NOMO-1 treated with dmso at 0.1 percent for 144 hours (cell line): Measurements from ENCODE around the gene UHMK1.
"Not testable (repeated sequence)": the region's sequence is repeated elsewhere in the genome, so short reads cannot be mapped to it uniquely, and the experiment has no call there.

Experiments used
- DNase-seq: peaks from one replicate; lab custom pipeline; 2025; ENCODE audit not compliant: unreplicated experiment; lab: John Stamatoyannopoulos, UW

The UHMK1 gene, protein sequence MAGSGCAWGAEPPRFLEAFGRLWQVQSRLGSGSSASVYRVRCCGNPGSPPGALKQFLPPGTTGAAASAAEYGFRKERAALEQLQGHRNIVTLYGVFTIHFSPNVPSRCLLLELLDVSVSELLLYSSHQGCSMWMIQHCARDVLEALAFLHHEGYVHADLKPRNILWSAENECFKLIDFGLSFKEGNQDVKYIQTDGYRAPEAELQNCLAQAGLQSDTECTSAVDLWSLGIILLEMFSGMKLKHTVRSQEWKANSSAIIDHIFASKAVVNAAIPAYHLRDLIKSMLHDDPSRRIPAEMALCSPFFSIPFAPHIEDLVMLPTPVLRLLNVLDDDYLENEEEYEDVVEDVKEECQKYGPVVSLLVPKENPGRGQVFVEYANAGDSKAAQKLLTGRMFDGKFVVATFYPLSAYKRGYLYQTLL

DNA sequence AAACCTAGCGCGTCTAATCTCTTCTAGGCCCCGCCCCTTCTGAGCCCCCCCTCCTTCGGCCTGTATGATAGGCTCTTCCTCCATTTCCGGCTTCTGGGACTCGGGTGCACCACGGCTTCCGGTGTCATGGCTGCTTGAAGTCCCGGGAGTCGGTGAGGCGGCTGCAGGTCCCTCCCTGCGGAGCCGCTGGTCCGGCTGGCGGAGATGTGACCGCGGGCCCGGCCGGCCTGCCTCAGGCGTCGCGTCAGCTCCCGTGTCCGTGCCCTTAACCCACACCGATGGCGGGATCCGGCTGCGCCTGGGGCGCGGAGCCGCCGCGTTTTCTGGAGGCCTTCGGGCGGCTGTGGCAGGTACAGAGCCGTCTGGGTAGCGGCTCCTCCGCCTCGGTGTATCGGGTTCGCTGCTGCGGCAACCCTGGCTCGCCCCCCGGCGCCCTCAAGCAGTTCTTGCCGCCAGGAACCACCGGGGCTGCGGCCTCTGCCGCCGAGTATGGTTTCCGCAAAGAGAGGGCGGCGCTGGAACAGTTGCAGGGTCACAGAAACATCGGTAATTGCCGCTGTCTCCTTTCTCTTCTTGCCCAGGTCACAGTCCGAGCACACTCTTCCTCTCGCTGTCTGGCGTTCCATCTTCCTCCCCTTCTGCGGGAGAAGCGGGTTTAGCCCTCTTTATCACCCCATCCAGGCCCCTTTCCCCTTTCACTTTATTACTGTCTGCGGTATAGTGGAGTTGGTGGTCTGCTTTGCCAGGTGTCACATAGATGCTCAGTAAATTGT is at the start of gene UHMK1:
Gene UHMK1 (plus strand): TSS at position 96 of the 773 bp plus-strand sequence. CDS start 183 bp downstream, at position 279.
- peak; percentile 83 for DNase-seq

DNA sequence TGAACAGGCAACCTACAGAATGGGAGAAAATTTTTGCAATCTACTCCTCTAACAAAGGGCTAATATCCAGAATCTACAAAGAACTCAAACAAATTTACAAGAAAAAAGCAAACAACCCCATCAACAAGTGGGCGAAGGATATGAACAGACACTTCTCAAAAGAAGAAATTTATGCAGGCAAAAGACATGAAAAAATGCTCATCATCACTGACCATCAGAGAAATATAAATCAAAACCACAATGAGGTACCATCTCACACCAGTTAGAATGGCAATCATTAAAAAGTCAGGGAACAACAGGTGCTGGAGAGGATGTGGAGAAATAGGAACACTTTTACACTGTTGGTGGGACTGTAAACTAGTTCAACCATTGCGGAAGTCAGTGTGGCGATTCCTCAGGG is 43.3 kb upstream of the UHMK1 start:
- not testable (repeated sequence) for DNase-seq

DNA sequence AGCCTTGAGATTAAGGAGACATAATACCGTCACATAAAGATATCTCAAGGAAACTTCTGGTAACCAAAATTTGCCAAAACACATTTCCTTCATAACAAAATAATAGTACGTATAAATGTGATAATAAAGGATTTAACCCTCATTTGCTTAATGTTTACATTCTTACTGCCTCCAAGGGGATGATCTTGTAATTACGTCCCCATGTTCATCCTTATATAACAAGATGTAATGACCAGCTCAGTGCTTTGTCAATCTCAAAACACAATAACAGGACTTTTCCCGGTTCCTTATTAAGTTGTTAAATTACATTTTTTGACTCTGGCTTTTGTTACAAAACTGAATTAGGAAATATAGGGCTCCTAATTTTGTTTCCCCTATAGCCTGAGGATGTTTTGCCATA is 41.3 kb upstream of the UHMK1 start:
- DNase-seq = no peak

DNA sequence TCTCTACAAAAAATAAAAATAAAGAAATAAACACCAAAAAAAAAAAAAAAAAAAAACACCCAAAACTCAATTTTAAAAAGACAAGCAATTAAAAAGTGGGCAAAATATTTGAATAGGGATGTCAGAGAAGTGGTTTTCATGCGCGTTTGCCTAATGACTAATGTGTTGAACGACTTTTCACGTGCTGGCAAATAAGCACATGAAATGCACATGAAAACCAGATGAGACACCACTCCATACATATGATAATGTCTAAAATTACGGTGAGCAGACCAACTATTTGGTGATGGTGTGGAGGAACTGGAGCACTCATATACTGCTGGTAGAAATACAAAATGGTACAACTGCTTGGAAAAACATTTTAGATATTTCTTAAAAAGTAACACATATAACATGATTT is 39.4 kb upstream of the UHMK1 start:
- DNase-seq = no peak

DNA sequence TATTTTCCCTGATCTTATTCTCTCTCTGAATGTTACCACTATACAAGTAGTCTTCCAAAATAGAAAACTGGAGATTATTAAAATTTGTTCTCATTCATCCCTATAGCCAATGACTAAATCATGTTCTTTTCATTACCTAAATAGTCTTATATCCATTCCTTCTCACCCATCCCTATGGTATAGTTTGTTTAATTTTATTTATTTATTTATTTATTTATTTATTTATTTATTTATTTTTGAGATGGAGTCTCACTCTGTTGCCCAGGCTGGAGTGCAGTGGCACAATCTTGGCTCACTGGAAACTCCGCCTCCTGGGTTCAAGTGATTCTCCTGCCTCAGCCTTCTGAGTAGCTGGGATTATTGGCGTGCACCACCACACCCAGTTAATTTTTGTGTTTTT is 35.2 kb upstream of the UHMK1 start:
- not testable (repeated sequence) for DNase-seq

DNA sequence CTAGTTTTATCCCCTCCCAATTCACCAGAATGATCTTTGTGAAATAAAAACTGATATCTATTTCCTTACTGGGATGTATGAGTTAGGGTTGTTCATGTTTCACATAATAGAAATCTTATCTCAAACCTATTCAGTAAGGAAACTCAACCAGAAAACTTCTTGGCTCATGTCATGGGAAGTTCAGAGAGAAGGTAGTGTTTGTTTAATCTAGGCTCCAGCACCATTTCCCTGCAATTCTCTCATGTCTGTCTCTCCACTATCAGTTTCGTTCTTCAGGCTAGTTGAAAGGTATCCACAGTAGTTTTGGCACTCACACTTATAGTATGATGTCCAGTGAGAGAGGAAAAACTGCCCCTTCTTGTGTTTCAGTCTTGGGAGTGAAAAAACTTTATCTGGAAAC is 34.6 kb upstream of the UHMK1 start:
- no peak for DNase-seq

DNA sequence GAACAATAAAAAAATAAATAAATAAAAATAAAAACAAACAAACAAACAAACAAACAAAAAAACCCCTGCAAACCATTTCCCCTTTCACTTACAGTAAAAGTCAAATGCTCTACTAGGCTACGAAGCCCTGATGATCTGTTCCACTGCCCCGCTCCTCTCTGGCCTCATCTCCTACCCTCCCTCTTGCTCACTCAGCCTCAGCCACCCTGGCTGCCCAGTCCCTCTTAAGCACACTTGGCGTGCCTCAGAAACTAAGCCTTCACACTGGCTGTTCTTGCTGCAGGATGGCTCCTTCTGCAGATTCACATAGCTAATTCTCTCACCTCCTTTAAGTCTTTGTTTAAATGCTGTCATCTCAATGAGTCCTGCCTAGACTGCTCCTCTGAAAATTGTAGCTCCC is 30.8 kb upstream of the UHMK1 start:
- no peak for DNase-seq

DNA sequence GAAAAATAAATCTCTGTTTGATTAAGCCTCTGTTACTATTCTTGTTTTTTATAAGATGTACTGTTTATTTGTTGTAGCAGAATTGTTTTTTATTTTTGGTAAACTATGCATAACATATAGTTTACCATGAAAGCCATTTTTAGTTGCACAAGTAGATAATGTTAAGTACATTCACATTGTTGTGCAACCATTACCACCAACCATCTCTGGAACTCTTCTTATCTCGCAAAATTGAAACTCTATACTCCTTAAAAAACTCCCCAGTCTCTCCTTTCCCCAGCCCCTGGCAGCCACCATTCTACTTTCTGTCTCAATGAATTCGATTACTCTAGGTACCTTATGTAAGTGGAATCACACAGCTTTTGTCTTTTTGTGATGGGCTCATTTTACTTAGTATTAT is 27.4 kb upstream of the UHMK1 start:
- DNase-seq = no peak

DNA sequence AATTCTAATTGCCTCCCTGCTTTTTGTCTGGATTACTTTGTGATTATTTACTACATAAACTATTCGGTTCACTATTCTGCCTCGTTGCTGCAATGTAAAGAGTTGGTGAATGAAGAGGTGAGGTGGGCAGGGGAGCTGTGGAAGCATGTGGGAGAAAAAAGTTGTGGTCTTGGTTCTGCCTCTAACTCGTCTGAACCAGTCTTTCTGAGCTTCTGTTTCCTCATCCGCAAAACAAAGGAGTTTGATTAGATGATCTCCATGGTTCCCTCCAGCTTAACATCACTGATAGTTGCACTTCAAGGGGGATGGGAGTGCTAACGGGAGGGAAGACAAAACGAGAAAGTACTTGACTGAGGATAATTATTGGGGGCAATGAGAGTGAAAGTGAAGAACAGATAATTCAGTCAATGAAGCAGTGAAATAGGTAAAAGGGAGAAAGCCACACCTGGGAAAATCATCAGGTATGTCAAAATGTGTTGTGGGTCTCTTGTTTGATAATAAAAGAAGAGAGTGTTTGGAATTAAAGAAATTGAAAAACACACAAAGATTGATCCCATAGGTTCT is 26.2 kb upstream of the UHMK1 start:
- DNase-seq = no peak

DNA sequence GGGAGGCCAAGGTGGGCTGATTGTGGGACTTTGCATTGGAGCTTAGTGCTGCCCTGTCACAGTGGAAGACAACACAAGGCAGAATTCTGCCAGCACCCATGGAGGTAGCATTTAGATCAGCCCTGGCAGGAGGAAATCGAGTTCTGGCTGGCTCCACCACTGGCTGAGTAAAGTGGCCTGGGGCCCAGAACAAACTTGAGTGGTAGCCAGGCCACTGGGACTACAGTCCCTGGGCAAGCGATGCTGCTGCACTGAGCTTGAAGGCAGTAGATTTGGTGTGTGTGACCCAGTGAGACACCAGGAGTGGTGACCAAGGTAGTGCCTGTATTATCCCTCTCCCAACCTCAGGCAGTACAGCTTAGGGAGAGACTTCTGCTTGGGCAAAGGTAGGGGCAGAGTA is 22.5 kb upstream of the UHMK1 start:
- no peak for DNase-seq

DNA sequence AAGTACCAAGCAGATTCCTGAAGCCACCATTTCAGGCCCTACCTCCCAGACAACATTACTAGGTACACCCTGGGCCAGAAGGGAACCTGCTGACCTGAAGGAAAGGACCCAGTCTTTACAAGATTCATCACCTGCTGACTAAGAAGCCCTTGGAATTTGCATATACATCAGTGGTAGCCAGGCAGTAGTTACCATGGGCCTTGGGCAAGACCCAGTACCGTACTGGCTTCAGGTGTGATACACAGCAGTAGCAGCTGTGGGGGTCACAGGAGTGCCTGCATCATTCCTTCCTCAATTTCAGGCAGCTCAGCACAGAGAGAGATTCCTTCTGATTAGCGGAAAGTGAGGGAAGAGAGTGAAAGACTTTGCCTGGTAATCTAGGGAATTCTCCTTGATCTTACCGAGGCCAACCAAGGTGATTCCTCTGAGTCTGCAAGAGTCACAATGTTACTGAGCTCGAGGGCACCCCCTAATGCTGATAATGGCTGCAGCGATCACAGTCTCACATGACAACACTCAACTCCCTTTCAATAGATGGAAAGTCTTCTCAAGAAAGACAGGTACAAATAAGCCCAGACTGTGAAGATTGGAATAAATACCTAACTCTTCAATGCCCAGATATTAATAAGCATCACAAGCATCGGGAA is 22.0 kb upstream of the UHMK1 start:
- no peak for DNase-seq

DNA sequence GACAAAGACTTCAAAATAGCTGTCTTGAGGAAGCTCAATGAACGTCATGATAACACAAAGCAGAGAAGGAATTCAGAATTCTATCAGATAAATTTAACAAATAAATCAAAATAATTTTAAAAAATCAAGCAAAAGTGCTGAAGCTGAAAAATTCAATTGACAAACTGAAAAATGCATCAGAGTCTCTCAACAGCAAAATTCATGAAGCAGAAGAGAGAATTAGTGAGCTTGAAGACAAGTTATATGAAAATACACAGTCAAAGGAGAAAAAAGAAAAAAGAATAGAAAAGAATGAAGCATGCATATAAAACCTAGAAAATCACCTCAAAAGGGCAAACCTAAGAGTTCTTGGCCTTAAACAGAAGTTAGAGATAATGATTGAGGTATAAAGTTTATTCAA is 21.0 kb upstream of the UHMK1 start:
- DNase-seq = no peak

DNA sequence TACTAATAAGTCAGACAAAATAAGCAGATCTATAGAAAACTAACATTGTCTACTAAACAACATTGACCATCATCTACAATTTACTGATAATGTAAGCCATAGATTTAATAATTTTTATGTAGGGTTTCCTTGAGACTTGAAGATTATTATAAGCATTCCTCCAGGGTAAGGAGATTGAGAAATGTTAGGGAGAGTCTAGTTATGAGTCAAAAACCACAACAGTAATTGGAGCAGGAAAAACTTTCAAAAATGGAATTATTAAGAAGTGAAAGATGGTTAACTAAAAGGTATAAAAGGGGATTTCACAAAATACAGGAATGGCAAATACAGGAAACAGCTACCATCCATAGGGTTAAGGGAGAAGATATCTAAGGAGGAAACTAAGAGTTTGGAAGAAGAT is 12.4 kb upstream of the UHMK1 start:
- DNase-seq = no peak

DNA sequence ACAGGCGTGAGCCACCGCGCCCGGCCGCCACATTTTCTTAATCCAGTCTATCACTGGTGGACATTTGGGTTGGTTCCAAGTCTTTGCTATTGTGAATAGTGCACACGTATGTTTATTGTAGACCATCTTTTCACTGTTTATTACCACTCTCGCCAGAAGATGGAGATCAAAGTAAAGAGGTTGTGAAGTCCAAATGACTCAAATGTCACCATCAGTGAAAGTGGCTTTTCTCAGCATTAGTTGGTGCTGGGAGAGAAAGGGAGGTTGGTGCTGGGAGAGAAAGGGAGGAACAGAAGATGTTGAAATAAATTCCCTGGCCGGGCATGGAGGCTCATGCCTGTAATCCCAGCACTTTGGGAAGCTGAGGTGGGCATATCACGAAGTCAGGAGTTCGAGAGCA is 10.4 kb upstream of the UHMK1 start:
- DNase-seq = no peak

DNA sequence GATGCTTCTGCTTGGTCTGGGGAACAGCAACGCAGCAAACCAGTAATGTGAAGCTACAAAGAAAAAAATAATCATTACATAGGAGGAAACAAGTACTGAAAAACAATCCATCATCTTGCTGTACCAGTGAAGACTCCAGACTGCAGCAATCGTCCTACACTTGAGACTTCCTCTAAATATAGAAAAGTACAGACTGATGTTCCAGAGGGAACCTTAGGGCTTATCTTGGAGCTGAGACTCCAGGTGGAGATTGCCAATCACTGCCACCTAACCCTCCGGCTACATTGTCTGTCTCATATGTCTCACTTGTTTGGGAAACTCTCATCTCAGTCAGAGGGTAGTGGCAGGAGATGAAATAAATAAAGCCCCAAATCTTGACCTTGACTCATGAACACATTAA is 9.4 kb upstream of the UHMK1 start:
- DNase-seq = no peak

DNA sequence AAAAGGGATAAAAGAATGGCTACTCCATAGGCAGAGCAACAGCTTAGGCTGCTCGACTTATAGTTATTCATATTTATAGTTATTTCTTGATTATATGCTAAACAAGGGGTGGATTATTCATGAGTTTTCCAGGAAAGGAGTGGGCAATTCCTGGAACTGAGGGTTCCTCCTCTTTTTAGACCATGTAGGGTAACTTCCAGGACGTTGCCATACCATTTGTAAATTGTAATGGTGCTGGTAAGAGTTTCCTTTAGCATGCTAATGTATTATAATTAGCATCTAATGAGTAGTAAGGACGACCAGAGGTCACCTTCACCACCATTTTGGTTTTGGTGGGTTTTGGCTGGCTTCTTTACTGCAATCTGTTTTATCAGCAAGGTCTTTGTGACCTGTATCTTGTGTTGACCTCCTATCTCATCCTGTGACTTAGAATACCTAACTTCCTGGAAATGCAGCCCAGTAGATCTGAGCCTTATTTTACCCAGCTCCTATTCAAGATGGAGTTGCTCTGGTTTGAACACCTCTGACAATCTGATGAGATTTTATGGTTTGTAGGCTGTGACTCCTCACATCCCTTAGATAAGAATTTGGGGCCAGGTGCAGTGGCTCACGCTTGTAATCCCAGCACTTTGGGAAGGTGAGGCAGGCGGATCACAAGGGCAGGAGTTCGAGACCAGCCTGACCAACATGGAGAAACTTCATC is 1.9 kb upstream of the UHMK1 start:
- DNase-seq = not testable (repeated sequence)

DNA sequence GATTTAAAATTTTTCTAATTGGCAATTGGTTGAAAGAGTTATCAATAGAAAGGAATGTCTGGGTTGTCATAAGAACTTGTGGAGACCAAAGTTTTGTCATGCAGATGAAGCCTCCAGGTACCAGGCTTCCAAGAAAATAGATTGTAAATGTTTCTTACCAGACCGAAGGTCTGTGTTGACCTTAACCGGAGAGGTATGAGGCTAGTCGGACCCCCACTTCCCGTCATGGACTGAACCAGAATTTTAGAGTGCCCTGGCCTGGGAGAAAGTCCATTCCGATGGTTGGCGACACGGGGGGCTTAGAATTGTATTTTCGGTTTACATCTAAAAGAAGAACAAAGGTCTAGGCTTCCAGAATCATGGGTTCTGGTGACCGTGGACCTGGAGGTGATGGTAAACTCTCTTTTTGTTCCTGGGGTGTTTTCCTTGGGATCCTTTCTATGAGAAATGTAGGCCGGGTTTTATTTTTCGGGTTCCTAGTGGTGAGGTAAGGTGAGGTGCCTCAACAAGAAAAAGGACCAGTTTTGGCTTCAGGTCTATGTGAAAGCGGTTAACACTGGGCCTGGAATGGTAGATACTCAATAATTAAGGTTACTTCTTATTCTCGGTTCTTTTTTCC is 405 bp upstream of the UHMK1 start:
- DNase-seq = no peak

DNA sequence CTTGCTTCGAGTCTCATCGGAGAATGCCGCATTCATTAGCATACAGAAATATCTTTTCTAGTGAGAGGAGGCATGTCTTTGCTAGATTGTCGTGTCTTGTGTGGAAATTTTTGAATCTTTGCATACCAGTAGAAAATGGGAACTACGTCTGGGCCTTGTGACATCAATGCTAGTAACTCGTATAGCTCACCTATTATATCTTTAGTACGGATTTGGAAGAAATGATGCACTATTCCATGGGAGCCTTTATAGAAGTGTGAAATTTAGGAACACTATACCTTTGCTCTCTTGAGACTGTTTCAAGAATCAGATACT is 835 bp downstream of the UHMK1 start:
- peak; percentile 16 for DNase-seq

DNA sequence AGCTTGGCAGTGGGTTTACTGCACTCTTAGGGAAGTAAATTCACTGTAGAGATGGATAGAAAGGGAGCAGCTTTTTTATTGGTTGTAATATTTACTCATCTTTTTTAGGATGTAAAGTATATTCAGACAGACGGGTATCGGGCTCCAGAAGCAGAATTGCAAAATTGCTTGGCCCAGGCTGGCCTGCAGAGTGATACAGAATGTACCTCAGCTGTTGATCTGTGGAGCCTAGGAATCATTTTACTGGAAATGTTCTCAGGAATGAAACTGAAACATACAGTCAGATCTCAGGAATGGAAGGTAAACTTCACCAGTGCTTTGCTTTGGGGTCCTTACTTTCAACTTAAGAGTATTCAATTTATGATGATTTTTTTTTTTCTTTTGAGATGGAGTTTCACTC is 3.2 kb downstream of the UHMK1 start:
- DNase-seq = no peak

DNA sequence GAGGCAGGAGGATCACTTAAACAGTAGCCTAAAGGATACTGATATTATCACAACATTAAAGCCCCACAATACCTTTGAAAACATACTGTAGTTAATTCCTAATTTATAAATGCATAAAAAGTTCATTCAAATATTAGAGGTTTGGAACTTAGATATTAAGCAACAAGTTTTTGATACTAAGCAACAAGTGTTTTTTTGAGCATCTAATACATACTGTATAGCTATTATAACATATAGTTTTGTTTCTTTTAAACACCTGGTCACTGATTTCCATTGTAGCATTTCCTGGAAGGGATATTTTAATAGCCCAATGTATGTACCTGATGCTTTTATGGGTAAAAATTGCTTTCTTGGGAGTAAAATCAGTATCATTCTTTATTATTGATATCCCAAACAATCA is 4.5 kb downstream of the UHMK1 start:
- no peak for DNase-seq

DNA sequence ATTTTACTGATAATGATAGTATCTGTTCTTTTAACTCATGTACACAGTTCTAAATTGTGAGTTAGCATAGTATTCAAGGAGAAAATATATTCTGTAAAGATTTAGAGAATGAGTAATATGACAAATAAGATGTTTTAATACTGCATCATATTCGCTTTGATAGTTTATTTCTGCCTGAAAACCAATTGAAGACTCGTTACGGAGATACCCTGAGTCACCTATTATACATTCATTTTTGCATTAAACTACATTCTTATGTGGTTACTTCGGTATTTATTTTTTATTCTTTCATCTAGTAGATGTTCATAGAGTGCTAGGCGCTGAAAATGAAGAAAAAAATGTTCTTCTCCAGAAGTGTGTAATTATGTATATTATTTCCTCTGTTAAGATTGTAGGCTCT is 5.3 kb downstream of the UHMK1 start:
- DNase-seq = no peak
